Measurements from ENCODE around the gene MAOB. TPM values are rescaled to one million over a fixed set of nuclear protein-coding genes. Genes with fewer than 3 reads are reported as not detected.
"Not testable (repeated sequence)": the region's sequence is repeated elsewhere in the genome, so short reads cannot be mapped to it uniquely, and the experiment has no call there.

Gene MAOB
- total and polyA plus RNA-seq, 2 donors (not counting 3 experiments of a cell fraction or from before 2014, with no cell fraction given), result not detected

GRCh38 chrX:43728002-43728401 is 154.2 kb downstream of the MAOB start:
- CTCF ChIA-PET, result no interaction called here
- POLR2A ChIA-PET, result no interaction called here
- no peaks in the 10 kb centered on the region for H4K20me1 ChIP-seq (replicated peaks; ENCODE audit: control insufficient read depth, extremely low read depth, insufficient read depth, low read length)
- TF ChIP-seq FOS (IDR thresholded peaks at IDR 0.05; ENCODE audit: borderline replicate concordance, insufficient read depth, low read length) (no peak), MYC (IDR thresholded peaks at IDR 0.05; ENCODE audit: low read depth, low read length) (no peak)
- TF ChIP-seq, protein P1, sequence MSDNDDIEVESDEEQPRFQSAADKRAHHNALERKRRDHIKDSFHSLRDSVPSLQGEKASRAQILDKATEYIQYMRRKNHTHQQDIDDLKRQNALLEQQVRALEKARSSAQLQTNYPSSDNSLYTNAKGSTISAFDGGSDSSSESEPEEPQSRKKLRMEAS (IDR thresholded peaks at IDR 0.05; ENCODE audit: insufficient read depth, insufficient read length), result no peak
- no peak overlapping the region for H3K4me2 ChIP-seq (ENCODE audit: insufficient read depth, low read length)
- no peaks in the 10 kb centered on the region for H3K27me3 ChIP-seq (ENCODE audit: control insufficient read depth in 2 of 2, insufficient read depth in 2 of 2, low read length in 2 of 2)
- dilution Hi-C loops (cut with MboI; ENCODE audit: extremely low pct_ligation_motif_present, low sequenced_read_pairs), result no loop called here
- no peaks in the 10 kb centered on the region for H3K36me3 ChIP-seq (ENCODE audit: control insufficient read depth in 2 of 2, extremely low read depth in 1 of 2, insufficient read depth in 2 of 2, low read length in 2 of 2)
- no TSS peak for BruUV-seq (replicated peaks)
- H3K4me3 ChIP-seq (replicated peaks in 1 of 3; ENCODE audit: insufficient read depth in 1 of 3, low read depth in 1 of 3, low read length in 3 of 3), result no peak overlapping the region
- no peak overlapping the region for H3K27ac ChIP-seq (ENCODE audit: insufficient read depth, low read depth, low read length)
- no peak for DNase-seq (ENCODE audit: low read depth, low spot score)
- intact Hi-C loops (cut with micrococcal nuclease), result no loop called here
- no peak overlapping the region for H2AFZ ChIP-seq (ENCODE audit: low read depth, low read length)
- H3K79me2 ChIP-seq (ENCODE audit: control insufficient read depth, insufficient read depth, low read length), result no peaks in the 10 kb centered on the region
- H3K4me1 ChIP-seq (ENCODE audit: control insufficient read depth, extremely low read depth, insufficient read depth, low read length), result no peaks in the 10 kb centered on the region
- H3K9me1 ChIP-seq (replicated peaks; ENCODE audit: control insufficient read depth, extremely low read depth, insufficient read depth, low read length), result no peaks in the 10 kb centered on the region
- H3K9me3 ChIP-seq (replicated peaks; ENCODE audit: control insufficient read depth, insufficient read depth, low read length), result no peaks in the 10 kb centered on the region
- no peak overlapping the region for H3K9ac ChIP-seq (replicated peaks; ENCODE audit: extremely low read depth, insufficient read depth, low read length)
- FAIRE-seq, result no peak

DNA sequence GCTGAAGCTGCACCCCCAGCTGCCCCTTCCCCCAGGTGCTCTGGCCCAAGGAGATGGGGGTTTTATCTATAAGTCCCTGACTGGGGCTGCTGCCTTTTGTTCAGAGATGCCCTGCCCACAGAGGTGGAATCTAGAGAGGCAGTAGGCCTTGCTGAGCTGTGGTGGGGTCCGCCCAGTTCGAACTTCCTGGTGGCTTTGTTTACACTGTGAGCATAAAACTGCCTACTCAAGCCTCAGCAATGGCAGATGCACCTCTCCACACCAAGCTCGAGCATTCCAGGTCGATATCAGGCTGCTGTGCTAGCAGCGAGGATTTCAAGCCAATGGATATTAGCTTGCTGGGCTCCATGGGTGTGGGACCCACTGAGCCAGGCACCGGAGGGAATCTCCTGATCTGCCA is 155.0 kb downstream of the MAOB start:
- DNase-seq (ENCODE audit: low read depth, low spot score); BruUV-seq (replicated peaks); H3K4me2 ChIP-seq (ENCODE audit: insufficient read depth, low read length); H3K27me3 ChIP-seq (ENCODE audit: control insufficient read depth in 2 of 2, insufficient read depth in 2 of 2, low read length in 2 of 2); POLR2A ChIA-PET; H3K36me3 ChIP-seq (ENCODE audit: control insufficient read depth in 2 of 2, extremely low read depth in 1 of 2, insufficient read depth in 2 of 2, low read length in 2 of 2); CTCF ChIA-PET; H3K27ac ChIP-seq (ENCODE audit: insufficient read depth, low read depth, low read length); H3K4me1 ChIP-seq (ENCODE audit: control insufficient read depth, extremely low read depth, insufficient read depth, low read length); H4K20me1 ChIP-seq (replicated peaks; ENCODE audit: control insufficient read depth, extremely low read depth, insufficient read depth, low read length); H3K9me1 ChIP-seq (replicated peaks; ENCODE audit: control insufficient read depth, extremely low read depth, insufficient read depth, low read length); dilution Hi-C loops (cut with MboI; ENCODE audit: extremely low pct_ligation_motif_present, low sequenced_read_pairs); H2AFZ ChIP-seq (ENCODE audit: low read depth, low read length); H3K4me3 ChIP-seq (replicated peaks in 1 of 3; ENCODE audit: insufficient read depth in 1 of 3, low read depth in 1 of 3, low read length in 3 of 3); FAIRE-seq; intact Hi-C loops (cut with micrococcal nuclease); H3K9me3 ChIP-seq (replicated peaks; ENCODE audit: control insufficient read depth, insufficient read depth, low read length); H3K9ac ChIP-seq (replicated peaks; ENCODE audit: extremely low read depth, insufficient read depth, low read length); H3K79me2 ChIP-seq (ENCODE audit: control insufficient read depth, insufficient read depth, low read length): not testable (repeated sequence)

DNA sequence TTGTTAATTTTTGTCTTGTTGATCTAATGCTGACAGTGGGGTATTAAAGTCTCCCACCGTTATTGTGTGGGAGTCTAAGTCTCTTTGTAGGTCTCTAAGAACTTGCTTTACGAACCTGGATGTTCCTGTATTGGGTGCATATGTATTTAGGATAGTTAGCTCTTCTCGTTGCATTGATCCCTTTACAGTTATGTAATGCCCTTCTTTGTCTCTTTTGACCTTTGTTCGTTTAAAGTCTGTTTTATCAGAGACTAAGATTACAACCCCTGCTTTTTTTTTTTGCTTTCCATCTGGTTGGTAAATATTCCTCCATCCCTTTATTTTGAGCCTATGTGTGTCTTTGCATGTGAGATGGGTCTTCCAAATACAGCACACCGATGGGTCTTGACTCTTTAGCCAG is 157.0 kb downstream of the MAOB start:
- H2AFZ ChIP-seq (ENCODE audit: low read depth, low read length); H3K4me2 ChIP-seq (ENCODE audit: insufficient read depth, low read length); H3K27ac ChIP-seq (ENCODE audit: insufficient read depth, low read depth, low read length); intact Hi-C loops (cut with micrococcal nuclease); H3K9me1 ChIP-seq (replicated peaks; ENCODE audit: control insufficient read depth, extremely low read depth, insufficient read depth, low read length); DNase-seq (ENCODE audit: low read depth, low spot score); H3K36me3 ChIP-seq (ENCODE audit: control insufficient read depth in 2 of 2, extremely low read depth in 1 of 2, insufficient read depth in 2 of 2, low read length in 2 of 2); dilution Hi-C loops (cut with MboI; ENCODE audit: extremely low pct_ligation_motif_present, low sequenced_read_pairs); POLR2A ChIA-PET; H3K79me2 ChIP-seq (ENCODE audit: control insufficient read depth, insufficient read depth, low read length); H3K27me3 ChIP-seq (ENCODE audit: control insufficient read depth in 2 of 2, insufficient read depth in 2 of 2, low read length in 2 of 2); H3K9me3 ChIP-seq (replicated peaks; ENCODE audit: control insufficient read depth, insufficient read depth, low read length); CTCF ChIA-PET; H4K20me1 ChIP-seq (replicated peaks; ENCODE audit: control insufficient read depth, extremely low read depth, insufficient read depth, low read length); H3K9ac ChIP-seq (replicated peaks; ENCODE audit: extremely low read depth, insufficient read depth, low read length); H3K4me3 ChIP-seq (replicated peaks in 1 of 3; ENCODE audit: insufficient read depth in 1 of 3, low read depth in 1 of 3, low read length in 3 of 3); BruUV-seq (replicated peaks); H3K4me1 ChIP-seq (ENCODE audit: control insufficient read depth, extremely low read depth, insufficient read depth, low read length): not testable (repeated sequence)
- peak; percentile 48 for FAIRE-seq

All from endothelial cell of umbilical vein (primary cell).